ENCODE data around the gene UNKL.
"Not testable (repeated sequence)": the region's sequence is repeated elsewhere in the genome, so short reads cannot be mapped to it uniquely, and the experiment has no call there.

Gene UNKL

DNA sequence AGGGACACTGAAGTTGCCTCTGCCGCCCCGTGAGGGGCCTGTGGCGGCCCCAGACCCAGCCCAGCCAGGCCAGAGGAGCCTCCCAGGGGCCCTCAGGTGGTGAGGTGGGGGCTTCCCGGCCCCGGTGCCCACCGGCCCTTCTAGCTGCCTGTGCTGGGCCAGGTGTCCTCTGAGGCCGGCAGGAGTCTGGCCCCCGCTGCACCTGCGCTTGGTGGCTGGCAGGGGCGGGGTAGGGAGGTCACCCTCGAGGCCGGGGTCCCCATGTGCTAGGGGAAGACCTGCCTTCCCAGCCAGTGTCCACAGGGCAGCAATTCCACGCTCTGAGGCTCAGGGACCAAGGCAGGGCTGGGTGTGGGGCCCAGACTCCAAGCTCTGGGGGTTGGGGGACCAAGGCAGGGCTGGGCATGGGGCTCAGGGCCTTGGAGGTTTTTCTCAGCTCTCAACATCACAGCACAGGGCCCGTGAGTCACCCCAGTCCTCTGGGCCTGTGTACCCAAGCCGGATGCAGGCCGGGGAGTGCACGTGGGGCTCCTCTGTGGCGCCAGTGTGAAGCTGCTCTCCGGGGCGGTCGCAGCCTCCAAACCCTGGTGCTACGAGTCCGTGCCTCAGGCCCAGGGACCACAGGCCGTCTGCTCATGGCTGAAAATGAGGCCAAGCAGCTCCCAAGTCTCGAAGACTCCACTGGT is 31.2 kb upstream of the UNKL start:
- no peak for DNase-seq (ENCODE audit: low spot score)

DNA sequence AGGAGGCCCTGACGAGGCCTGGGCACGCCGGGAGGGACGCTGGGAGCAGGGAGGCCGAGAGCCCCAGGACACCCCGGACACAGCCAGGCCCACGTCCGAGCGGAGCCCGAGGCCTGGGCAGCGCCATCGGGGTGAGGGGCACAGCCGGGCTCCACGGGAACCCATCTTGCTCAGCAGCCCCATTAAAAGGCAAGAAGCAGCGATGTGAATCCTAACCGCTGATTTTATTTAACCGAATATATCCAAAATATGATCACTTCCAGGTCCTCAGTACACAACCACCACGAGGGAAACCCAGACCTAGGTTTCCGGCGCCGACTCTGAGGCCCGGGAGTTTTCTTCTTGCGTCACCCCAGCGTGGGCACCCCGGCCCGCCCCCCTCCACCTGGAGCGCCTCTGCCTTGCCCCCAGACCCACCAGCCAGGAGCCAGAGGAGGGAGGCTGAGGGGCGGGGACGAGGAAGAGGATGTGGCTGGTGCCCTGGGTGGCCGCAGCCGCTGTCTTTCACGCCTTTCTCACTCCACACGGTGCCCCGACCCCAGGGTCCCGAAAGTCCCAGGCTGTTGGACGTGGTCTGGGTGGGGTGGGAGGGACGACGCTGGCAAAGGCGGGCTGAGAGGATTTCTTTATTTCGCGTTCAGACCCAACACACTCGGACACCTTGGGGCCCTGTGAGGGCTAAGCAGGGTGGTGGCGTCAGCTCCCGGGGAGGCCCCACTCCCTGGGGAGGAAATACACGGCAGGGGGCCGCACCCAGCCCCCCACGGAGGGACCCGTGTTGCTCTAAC is 30.4 kb upstream of the UNKL start:
- no peak for DNase-seq (ENCODE audit: low spot score)

GRCh38 chr16:1443980-1444729 is 29.7 kb upstream of the UNKL start, which contains the start of gene CCDC154:
TSS of gene CCDC154 (minus strand) at chr16:1444556. CDS start at chr16:1444322, 234 bp downstream.
- DNase-seq (ENCODE audit: low spot score), result no peak

- no peak for DNase-seq (ENCODE audit: low spot score)
Measured at GRCh38 chr16:1443403-1443973, 29.0 kb upstream of the UNKL start.

DNA sequence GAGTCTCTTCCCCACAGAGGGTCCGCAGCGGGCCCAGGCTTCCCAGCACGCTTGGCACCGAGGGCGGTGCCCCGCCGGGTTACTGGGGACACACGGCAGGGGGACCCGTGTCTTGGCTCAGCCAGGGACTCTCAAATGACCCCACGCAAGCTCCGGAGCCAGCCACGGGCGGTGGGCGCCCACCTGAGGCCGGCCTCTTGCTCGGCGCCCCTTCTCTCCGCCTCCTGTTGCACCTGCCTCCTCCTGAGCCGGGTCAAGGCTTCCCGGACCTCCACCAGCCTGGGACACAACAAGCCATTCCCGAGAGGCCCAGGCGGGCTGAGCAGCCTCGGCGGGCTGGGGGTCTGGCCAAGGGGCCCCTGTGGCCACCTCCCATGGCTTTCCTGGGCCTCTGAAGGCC is 28.2 kb upstream of the UNKL start:
- no peak for DNase-seq (ENCODE audit: low spot score)

- no peak for DNase-seq (ENCODE audit: low spot score)
Measured at GRCh38 chr16:1441391-1441829, 26.9 kb upstream of the UNKL start.

DNA sequence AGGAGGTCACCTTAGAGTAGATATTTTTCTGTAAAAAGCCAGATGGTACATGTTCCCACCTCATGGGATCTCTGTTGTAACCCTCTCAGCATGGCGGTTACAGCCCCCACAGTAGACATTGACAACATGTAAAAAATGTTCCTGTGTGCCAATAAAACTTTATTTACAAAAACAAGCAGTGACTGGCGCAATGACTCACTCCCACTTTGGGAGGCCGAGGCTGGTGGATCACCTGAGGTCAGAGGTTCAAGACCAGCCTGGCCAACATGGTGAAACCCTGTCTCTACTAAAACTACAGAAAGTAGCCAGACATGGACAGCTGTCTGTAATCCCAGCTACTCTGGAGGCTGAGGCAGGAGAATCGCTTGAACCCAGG is 25.2 kb upstream of the UNKL start:
- not testable (repeated sequence) for DNase-seq (ENCODE audit: low spot score)

DNA sequence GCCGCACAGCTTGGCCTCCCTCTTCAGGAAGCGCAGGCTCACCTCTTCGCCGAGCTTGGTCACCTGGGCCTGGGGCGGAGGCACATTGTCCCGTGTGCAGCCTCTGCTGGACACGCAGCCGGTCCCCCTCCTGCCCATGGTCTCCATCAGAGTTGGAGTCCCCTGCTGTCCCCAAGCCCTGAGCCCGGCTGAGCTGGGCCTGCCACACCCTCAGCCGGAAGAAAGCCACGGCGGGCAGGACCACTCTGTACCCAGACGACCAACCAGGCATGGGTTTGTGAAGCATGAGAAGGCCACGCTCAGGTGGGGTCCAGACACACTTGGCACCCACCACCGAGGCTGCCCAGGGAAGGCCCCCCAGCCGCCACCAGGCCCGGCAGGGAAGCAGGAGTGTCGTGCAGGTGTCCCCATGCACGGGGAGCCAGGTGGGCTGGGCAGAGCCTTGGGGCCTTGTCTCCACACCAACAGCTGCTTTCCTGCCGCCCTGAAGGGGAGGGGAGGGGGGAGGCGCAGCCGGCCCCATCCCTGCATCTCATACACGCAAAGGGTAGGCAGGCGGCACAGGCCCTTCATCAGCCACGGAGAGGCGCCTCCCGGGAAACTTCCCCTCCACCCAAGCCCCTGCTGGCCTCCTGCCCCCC is 24.7 kb upstream of the UNKL start:
- no peak for DNase-seq (ENCODE audit: low spot score)

GRCh38 chr16:1438229-1439057 is 23.9 kb upstream of the UNKL start:
- DNase-seq (ENCODE audit: low spot score), result no peak

GRCh38 chr16:1437606-1438005 is 23.1 kb upstream of the UNKL start:
- DNase-seq (ENCODE audit: low spot score), result no peak

DNA sequence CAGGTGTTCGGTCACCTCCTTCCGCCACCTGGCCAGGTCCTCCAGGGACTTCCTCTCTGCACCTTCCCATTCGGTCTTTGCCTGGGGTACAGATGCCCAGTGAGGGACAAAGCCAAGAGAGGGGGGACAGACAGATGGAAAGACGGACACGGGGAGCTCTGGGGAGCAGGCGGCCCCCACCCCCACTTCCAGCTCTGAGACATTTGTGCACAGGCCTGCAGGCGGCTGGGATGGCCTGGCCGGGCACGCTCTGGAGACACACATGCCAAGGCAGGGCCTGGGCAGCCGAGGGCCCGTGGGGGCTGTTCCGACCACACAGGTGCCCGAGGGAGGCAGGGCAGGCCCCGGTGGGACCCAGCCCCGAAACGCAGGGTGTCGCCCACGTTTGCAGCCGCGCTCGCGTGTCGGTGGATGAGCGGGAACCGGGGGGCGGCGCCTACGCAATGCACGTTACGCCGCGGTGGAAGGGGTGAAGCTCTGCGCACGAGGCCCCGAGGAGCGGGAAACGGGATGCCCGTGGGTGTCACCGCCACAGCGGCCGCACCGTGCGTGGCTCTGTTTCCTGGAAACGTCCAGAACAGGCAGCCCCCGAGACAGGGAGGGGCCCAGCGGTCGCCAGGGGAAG is 22.3 kb upstream of the UNKL start:
- no peak for DNase-seq (ENCODE audit: low spot score)

DNA sequence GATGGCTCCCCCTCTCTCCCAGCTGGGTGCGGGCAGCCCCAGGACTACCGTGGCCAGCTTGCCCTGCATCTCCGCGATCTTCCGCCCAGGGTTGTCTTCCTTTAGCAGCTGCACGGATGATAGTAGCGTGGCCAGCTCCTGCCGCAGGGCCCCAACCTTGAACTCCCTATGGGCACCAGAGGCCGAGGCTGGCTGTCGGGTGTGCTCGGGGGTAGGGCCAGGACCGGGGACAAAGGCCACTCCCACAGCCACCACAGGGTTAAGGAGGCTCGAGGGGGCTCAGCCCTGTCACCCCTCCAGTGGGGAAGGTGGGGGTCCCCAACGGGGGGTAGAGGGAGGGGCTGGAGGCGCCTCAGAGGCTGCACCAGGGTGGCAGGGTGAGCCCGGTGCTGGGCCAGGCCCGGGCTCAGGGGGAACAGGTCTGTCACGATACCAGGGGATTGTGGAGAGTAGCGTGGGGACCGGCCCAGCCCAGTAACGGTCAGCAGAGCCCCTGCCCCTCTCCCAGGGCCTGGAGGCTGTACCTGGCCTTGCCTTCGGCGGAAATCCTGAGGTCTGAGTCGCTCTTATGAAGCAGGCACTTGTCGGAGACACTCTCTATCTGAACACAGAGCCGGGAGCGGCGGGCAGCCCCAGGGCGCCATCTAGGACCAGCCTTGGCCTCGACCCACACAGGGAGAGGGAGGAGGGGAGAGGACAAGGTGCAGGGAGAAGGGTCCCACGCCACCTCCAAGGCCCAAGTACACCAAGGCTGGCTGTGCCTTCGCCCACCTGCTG is 21.6 kb upstream of the UNKL start:
- DNase-seq (ENCODE audit: low spot score), result no peak

DNA sequence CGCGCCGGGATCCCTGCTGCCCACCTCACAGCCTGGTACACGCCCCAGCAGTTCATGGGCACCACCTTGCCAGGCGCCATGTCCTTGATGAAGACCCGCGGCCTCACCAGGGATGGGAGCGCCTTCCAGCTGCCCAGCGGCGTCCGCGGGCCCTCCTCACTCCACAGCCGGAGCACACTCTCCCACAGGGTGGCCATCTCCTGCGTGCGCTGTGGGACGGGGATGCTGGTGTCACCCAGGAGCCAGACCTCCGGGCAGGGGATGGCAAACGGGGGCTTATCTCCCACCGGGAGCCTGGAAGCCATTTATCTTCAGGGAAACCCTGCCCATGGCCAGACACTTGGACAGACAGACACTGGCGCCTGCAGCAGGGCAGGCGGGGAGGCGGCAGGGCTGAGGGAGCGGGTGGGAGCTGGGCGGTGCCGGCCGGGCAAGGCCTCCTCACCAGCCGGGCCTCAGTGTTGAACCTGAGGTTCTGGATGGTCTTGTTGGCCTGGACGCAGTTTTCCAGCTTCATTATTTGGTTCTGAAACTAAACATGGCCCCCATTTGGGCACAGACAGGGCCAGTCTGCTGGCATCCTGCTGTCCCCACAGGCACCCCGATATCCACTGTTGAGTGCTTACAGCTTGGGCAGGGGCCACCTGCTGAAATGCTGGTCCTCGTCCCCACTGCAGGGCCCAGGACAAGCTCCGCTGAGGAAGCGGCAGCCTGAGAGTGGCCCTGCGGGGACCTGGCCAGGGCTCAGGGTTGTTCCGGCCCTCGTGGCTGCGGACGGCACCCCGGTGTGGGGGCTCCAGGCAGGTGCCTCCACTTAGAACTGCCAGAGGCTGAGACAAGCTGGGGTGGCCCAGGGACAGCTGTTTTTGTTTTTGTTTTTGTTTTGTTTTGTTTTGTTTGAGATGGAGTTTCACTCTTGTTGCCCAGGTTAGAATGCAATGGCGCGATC is 20.4 kb upstream of the UNKL start:
- no peak for DNase-seq (ENCODE audit: low spot score)

GRCh38 chr16:1433756-1434155 is 19.3 kb upstream of the UNKL start:
- no peak for DNase-seq (ENCODE audit: low spot score)

GRCh38 chr16:1433263-1433560 is 18.7 kb upstream of the UNKL start:
- no peak for DNase-seq (ENCODE audit: low spot score)

DNA sequence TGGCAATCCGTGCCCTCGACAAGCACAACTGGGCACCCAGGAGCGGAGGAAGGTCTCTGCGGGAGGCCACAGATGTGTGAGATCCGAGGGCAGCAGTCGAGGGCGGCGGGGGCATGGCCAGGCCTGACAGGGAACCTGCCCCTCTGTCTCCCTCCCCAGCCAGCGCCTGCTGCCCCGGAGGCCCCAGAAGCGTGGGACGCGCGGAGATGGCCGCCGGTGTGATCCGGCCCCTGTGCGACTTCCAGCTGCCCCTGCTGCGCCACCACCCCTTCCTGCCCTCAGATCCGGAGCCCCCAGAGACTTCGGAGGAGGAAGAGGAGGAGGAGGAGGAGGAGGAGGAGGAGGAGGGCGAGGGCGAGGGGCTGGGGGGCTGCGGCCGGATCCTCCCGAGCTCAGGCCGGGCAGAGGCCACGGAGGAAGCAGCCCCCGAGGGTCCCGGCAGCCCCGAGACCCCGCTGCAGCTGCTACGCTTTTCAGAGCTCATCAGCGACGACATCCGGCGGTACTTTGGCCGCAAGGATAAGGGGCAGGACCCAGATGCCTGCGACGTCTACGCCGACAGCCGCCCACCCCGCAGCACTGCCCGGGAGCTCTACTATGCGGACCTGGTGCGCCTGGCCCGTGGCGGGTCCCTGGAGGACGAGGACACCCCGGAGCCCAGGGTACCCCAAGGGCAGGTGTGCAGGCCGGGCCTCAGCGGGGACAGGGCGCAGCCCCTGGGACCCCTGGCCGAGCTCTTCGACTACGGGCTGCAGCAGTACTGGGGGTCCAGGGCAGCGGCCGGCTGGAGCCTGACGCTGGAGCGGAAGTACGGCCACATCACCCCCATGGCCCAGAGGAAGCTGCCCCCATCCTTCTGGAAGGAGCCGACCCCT is 18.1 kb upstream of the UNKL start:
- DNase-seq (ENCODE audit: low spot score), result no peak

- no peak for DNase-seq (ENCODE audit: low spot score)
Measured at GRCh38 chr16:1431497-1432270, 17.2 kb upstream of the UNKL start.
